B cell (primary cell): ENCODE data around the gene CYBB. TPM values are rescaled to one million over a fixed set of nuclear protein-coding genes. Genes with fewer than 3 reads are reported as not detected.
A peak's percentile ranks its signal among the peaks of the same experiment; 100 is the strongest.

Source experiments
- ATAC-seq: fragments of 200-7000 bp; cut with Tn5 transposase; one replicate; pipeline ENCODE4 v1.10.0; 2021; ENCODE audit warnings: low read depth, mild to moderate bottlenecking, moderate number of reproducible peaks, moderate library complexity
- CTCF ChIA-PET: fragments of 350-600 bp; sonication (Branson Sonifier 250); formaldehyde crosslinking; loops from one replicate; lab custom pipeline; 2021; ENCODE audit warnings: antibody characterized with exemption, inconsistent platforms; lab: Charles Lee
- POLR2A ChIA-PET: fragments of 350-600 bp; sonication (Branson Sonifier 250); formaldehyde crosslinking; loops from one replicate; lab custom pipeline; 2021; ENCODE audit warnings: antibody characterized with exemption; lab: Charles Lee
- DNase-seq: peaks from one replicate; pipeline ENCODE4 v3.0.0; 2013
- H2AFZ ChIP-seq: 2 replicates; pipeline ENCODE4 v1.6.1; 2012; ENCODE audit warnings: mild to moderate bottlenecking, low read depth, low read length; ENCODE audit not compliant: insufficient read depth, poor library complexity, severe bottlenecking
- H3K27ac ChIP-seq, 2 donors: 1 replicate in 1 of 2; 2 replicates in 1 of 2; pipeline ENCODE4 v1.5.1; 2012 to 2013; ENCODE audit warnings: low read length in 2 of 2, mild to moderate bottlenecking in 2 of 2, moderate library complexity in 1 of 2
- H3K27me3 ChIP-seq, 4 experiments: fragments of 200-600 bp in 1 of 4; sonication (generic) in 1 of 4; replicated peaks in 1 of 4; 1 replicate in 2 of 4; 2 replicates in 2 of 4; pipeline versions ENCODE4 v1.6.1 to v1.7.0; 2013 to 2016; ENCODE audit warnings: low read length in 3 of 4, mild to moderate bottlenecking in 2 of 4, mixed read lengths in 1 of 4, moderate library complexity in 1 of 4; ENCODE audit not compliant: insufficient read depth in 4 of 4, control insufficient read depth in 3 of 4; ENCODE audit errors: control extremely low read depth in 1 of 4
- H3K36me3 ChIP-seq, 2 experiments: replicated peaks in 1 of 2; 1 replicate in 1 of 2; 2 replicates in 1 of 2; pipeline versions ENCODE4 v1.6.1 to v1.7.1; 2013; ENCODE audit warnings: low read length in 1 of 2; ENCODE audit not compliant: insufficient read depth in 2 of 2, control insufficient read depth in 1 of 2; ENCODE audit errors: control extremely low read depth in 1 of 2, extremely low read depth in 1 of 2
- H3K4me1 ChIP-seq, 2 donors: fragments of 200-600 bp in 1 of 2; sonication (generic) in 1 of 2; 1 replicate in 1 of 2; 2 replicates in 1 of 2; pipeline versions ENCODE4 v1.5.1 to v1.6.1; 2013 to 2017; ENCODE audit warnings: low read length in 2 of 2; ENCODE audit not compliant: control insufficient read depth in 2 of 2, insufficient read depth in 2 of 2
- H3K4me2 ChIP-seq: replicated peaks from 2 replicates; pipeline ENCODE3; 2012; ENCODE audit warnings: mild to moderate bottlenecking, low read depth, low read length; ENCODE audit not compliant: poor library complexity, severe bottlenecking
- H3K4me3 ChIP-seq, 5 experiments: fragments of 200-600 bp in 1 of 5; sonication (generic) in 1 of 5; 1 replicate in 3 of 5; 2 replicates in 2 of 5; pipeline versions ENCODE4 v1.5.1 to v1.7.0; 2011 to 2016; ENCODE audit warnings: low read length in 4 of 5, mild to moderate bottlenecking in 4 of 5, low read depth in 2 of 5, control low read depth in 1 of 5, moderate library complexity in 1 of 5; ENCODE audit not compliant: insufficient read depth in 1 of 5; ENCODE audit errors: control extremely low read depth in 1 of 5, extremely low read depth in 1 of 5
- H3K79me2 ChIP-seq: fragments of 200-600 bp; sonication (generic); one replicate; pipeline ENCODE4 v1.6.0; 2016; ENCODE audit warnings: low read length; ENCODE audit not compliant: control insufficient read depth, insufficient read depth
- H3K9ac ChIP-seq: fragments of 200-600 bp; sonication (generic); 2 replicates; pipeline ENCODE4 v1.6.1; 2017; ENCODE audit warnings: mild to moderate bottlenecking, low read length, moderate library complexity
- H3K9me3 ChIP-seq, 3 donors: one replicate each; pipeline versions ENCODE4 v1.6.1 to v1.7.1; 2013; ENCODE audit warnings: low read length in 2 of 3; ENCODE audit not compliant: control insufficient read depth in 2 of 3, insufficient read depth in 1 of 3; ENCODE audit errors: control extremely low read depth in 1 of 3
- H4K20me1 ChIP-seq: 2 replicates; pipeline ENCODE4 v1.6.0; 2012; ENCODE audit warnings: mild to moderate bottlenecking, low read length; ENCODE audit not compliant: insufficient read depth, control insufficient read depth, poor library complexity, severe bottlenecking
- H3K27ac Mint-ChIP-seq: one replicate; pipeline ENCODE4 v1.8.0; 2021; ENCODE audit warnings: mixed read lengths
- H3K27me3 Mint-ChIP-seq: one replicate; pipeline ENCODE4 v1.8.0; 2021; ENCODE audit warnings: mixed read lengths
- H3K4me1 Mint-ChIP-seq: one replicate; pipeline ENCODE4 v1.8.0; 2021; ENCODE audit warnings: mixed read lengths
- H3K4me3 Mint-ChIP-seq: one replicate; pipeline ENCODE4 v1.8.0; 2021; ENCODE audit warnings: mixed read lengths
- H3K9me3 Mint-ChIP-seq: one replicate; pipeline ENCODE4 v1.8.0; 2022; ENCODE audit warnings: mixed read lengths; ENCODE audit not compliant: insufficient read depth
- EZH2 ChIP-seq: IDR thresholded peaks from 2 replicates; pipeline ENCODE4 v1.6.1; 2012; ENCODE audit warnings: borderline replicate concordance, low read depth, mild to moderate bottlenecking, moderate library complexity, low read length; ENCODE audit not compliant: insufficient read depth, poor library complexity, severe bottlenecking
- WGBS: methylation state at CpG from one replicate; pipeline ENCODE4 v1.1.5; 2013; ENCODE audit warnings: missing lambda C conversion rate; ENCODE audit not compliant: insufficient coverage; 5-methylcytosine and 5-hydroxymethylcytosine counted together
- intact Hi-C: fragments of 100-400 bp; cut with micrococcal nuclease; formaldehyde crosslinking; loops from one replicate; pipeline ENCODE4 v1.10.0; 2022
- polyA plus RNA-seq: library from polyadenylated mRNA; depleted of rRNA; stranded (reverse); fragments of >200 nt; gene quantifications from 2 replicates; pipeline ENCODE4 v1.2.3, GENCODE V29; 2012
- total RNA-seq, 2 donors: library from RNA; stranded (reverse); fragments of 120-200 nt in 1 of 2; gene quantifications; 1 replicate in 1 of 2; 2 replicates in 1 of 2; pipeline versions ENCODE4 v1.2.3 to v1.2.4, GENCODE V29; 2013 to 2022
- TF ChIP-seq, protein P1 (sequence below): fragments of 200-600 bp; IDR thresholded peaks from one replicate; pipeline ENCODE4 v1.8.0; 2022; ENCODE audit warnings: antibody characterized with exemption, mild to moderate bottlenecking

Gene CYBB
- total and polyA plus RNA-seq, 2 donors (not counting 1 experiment from before 2014, with no cell fraction given): 72.1 to 132 TPM

DNA sequence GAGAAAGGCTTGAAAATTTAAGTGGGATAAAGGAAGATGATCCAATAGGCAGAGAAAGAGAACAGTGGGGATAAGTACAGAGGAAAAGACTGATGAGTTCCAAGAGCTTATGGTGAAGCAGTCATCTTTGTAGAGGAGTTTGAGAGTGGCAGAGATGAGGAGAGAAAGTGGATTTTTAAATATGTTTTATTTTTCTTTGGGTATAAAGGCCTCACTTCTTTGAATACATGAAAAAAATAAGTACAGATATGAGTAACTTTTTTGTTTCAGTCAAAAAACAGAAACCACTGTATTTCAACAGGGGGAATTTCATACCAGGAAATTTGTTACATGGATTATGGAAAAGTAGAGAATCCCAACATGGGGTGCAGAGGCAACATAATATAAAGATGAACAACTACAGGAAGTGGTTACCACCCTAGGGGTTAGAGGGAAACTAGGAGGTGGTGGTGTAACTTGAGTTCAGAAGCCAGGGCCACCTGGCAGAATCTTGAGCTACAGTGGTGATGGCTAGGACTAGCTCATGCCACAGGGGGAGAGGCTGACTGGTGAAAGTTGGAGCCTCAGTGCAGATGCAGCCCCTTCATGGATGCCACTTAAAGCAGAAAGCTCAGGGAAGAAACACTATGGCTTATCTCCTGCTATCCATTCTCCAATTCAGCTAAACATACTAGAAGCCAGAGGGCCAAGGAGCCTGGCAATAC is 3.4 kb upstream of the CYBB start:
- Histone ChIP-seq H3K36me3 (no peaks in the 10 kb centered on the region), H3K79me2 (peaks cover 18% of the 10 kb centered on the region), H3K9me3 (no peaks in the 10 kb centered on the region), H3K9ac (peak overlapping the region; percentile 35), H3K4me2 (peak overlapping the region; percentile 55), H3K27ac (peak overlapping the region; percentile 84), H3K27me3 (no peaks in the 10 kb centered on the region), H4K20me1 (no peaks in the 10 kb centered on the region), H2AFZ (no peak overlapping the region), H3K4me3 (peak overlapping the region in 1 of 5 experiments; percentile 9), H3K4me1 (peaks cover 29 to 36% of the 10 kb centered on the region in 2 donors)
- DNase-seq (peak; percentile 50), ATAC-seq (peak; percentile 66)
- Mint-ChIP-seq H3K27me3 (no peaks in the 10 kb centered on the region), H3K4me1 (peaks cover 34% of the 10 kb centered on the region), H3K9me3 (no peaks in the 10 kb centered on the region), H3K4me3 (peak overlapping the region; percentile 60), H3K27ac (peak overlapping the region; percentile 89)
- intact Hi-C loops: loop anchor here (2.0 kb wide), 1 partner anchor 22 kb away; no protein-coding TSS in a partner anchor
- no peak for TF ChIP-seq EZH2
- TF ChIP-seq, protein P1, sequence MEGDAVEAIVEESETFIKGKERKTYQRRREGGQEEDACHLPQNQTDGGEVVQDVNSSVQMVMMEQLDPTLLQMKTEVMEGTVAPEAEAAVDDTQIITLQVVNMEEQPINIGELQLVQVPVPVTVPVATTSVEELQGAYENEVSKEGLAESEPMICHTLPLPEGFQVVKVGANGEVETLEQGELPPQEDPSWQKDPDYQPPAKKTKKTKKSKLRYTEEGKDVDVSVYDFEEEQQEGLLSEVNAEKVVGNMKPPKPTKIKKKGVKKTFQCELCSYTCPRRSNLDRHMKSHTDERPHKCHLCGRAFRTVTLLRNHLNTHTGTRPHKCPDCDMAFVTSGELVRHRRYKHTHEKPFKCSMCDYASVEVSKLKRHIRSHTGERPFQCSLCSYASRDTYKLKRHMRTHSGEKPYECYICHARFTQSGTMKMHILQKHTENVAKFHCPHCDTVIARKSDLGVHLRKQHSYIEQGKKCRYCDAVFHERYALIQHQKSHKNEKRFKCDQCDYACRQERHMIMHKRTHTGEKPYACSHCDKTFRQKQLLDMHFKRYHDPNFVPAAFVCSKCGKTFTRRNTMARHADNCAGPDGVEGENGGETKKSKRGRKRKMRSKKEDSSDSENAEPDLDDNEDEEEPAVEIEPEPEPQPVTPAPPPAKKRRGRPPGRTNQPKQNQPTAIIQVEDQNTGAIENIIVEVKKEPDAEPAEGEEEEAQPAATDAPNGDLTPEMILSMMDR: no peak
- ChIA-PET POLR2A (interaction anchor here (1.0 to 1.7 kb wide), 4 partner anchors 10 to 31 kb away, joined by 3 to 10 read pairs (median 6); no protein-coding TSS in a partner anchor), CTCF (interaction anchor here (1.0 to 7.9 kb wide), 7 partner anchors 11 to 49 kb away, joined by 3 to 65 read pairs (median 3); no protein-coding TSS in a partner anchor)

DNA sequence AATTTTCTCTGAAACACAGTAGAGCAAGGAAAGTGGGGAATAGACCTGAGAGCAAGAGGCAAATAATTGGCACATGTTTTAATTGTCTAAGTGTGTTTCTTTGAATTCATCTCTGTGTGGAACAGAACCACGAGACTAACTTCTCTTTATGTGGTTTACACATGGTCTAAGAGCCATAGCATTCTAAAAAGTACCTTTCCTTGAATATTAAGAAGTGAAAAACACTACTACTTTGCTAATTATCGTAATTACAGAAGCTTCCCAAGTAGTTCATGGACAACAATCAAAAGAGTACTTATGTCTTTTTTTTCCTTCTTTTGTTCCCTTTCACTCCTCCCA is 2.9 kb upstream of the CYBB start:
- Mint-ChIP-seq H3K9me3 (no peaks in the 10 kb centered on the region), H3K27me3 (no peaks in the 10 kb centered on the region), H3K27ac (peak overlapping the region; percentile 89), H3K4me1 (peaks cover 35% of the 10 kb centered on the region), H3K4me3 (peak overlapping the region; percentile 71)
- Histone ChIP-seq H3K27ac (peak overlapping the region; percentile 84), H3K9ac (peak overlapping the region; percentile 1), H3K36me3 (no peaks in the 10 kb centered on the region), H3K79me2 (peaks cover 23% of the 10 kb centered on the region), H2AFZ (no peak overlapping the region), H4K20me1 (no peaks in the 10 kb centered on the region), H3K27me3 (no peaks in the 10 kb centered on the region), H3K4me1 (peaks cover 30 to 37% of the 10 kb centered on the region in 2 donors), H3K9me3 (no peaks in the 10 kb centered on the region), H3K4me2 (peak overlapping the region; percentile 55), H3K4me3 (peak overlapping the region in 1 of 5 experiments; percentile 9)
- intact Hi-C loops: loop anchor here (1.0 to 2.0 kb wide), 2 partner anchors 9 to 22 kb away; no protein-coding TSS in a partner anchor
- POLR2A ChIA-PET: interaction anchor here (1.0 to 1.7 kb wide), 4 partner anchors 10 to 31 kb away, joined by 3 to 10 read pairs (median 6); no protein-coding TSS in a partner anchor
- TF ChIP-seq, protein P1: no peak
- TF ChIP-seq EZH2: no peak
- no CpG with 5 or more reads among the region's 2 CpGs for WGBS
- ATAC-seq (peak; percentile 57), DNase-seq (peak; percentile 64)
- CTCF ChIA-PET: interaction anchor here (1.0 to 7.9 kb wide), 7 partner anchors 10 to 48 kb away, joined by 3 to 65 read pairs (median 3); no protein-coding TSS in a partner anchor
